ENCODE results near the gene GNA15. TPM values are rescaled to one million over a fixed set of nuclear protein-coding genes. Genes with fewer than 3 reads are reported as not detected.
"Not testable (repeated sequence)": the region's sequence is repeated elsewhere in the genome, so short reads cannot be mapped to it uniquely, and the experiment has no call there.

Gene GNA15
- total RNA-seq, 4 donors from 2014 or later = 1.2 to 7.2 (median 2.9) TPM

DNA sequence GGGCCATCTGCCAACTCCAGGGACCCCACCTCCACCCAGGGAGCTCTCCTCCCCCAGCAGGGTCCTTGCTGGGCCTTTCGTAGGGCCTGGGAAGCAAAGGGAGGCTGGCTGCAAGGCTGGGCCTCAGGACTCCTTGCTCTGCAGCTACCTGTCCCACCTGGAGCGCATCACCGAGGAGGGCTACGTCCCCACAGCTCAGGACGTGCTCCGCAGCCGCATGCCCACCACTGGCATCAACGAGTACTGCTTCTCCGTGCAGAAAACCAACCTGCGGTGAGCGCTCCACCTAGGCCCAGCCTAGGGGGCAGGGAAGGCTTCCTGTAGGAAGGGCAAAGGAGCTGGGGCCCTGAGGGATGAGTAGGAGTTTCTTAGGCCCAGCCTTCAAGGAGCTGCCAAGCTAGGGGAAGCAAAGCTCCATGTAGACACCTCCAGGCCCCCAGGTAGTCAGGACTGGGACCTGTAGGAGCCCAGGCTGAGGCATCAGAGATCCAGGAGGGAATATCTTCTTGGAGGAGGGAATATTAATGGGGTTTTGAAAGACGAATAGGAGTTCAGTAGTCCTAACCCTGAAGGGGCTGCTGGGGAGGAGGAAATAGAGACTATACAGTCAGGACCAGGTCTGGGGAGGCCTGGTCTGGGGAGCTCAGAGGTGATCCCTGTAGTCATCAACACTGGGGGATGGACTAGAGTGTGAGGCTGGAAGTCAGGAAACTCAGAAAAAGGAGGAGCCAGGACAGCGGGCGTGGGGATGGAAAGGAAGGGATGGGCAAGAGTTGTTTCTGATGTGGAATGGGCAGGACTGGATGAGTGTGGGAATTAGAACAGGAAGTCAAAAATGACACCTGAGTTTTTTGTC is 16.0 kb downstream of the GNA15 start:
- Histone ChIP-seq H3K27me3 (no peaks in the 10 kb centered on the region), H3K4me1 (no peaks in the 10 kb centered on the region), H3K36me3 (no peaks in the 10 kb centered on the region), H3K4me3 (no peak overlapping the region), H3K9me3 (no peaks in the 10 kb centered on the region), H3K27ac (no peak overlapping the region)
- DNase-seq = no peak
- intact Hi-C loops (cut with DNase I; ENCODE audit: low total_unique reads) = no loop called here
- TF ChIP-seq, protein P1, sequence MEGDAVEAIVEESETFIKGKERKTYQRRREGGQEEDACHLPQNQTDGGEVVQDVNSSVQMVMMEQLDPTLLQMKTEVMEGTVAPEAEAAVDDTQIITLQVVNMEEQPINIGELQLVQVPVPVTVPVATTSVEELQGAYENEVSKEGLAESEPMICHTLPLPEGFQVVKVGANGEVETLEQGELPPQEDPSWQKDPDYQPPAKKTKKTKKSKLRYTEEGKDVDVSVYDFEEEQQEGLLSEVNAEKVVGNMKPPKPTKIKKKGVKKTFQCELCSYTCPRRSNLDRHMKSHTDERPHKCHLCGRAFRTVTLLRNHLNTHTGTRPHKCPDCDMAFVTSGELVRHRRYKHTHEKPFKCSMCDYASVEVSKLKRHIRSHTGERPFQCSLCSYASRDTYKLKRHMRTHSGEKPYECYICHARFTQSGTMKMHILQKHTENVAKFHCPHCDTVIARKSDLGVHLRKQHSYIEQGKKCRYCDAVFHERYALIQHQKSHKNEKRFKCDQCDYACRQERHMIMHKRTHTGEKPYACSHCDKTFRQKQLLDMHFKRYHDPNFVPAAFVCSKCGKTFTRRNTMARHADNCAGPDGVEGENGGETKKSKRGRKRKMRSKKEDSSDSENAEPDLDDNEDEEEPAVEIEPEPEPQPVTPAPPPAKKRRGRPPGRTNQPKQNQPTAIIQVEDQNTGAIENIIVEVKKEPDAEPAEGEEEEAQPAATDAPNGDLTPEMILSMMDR (IDR thresholded peaks at IDR 0.05) = no peak
- no peak for TF ChIP-seq POLR2A (IDR thresholded peaks at IDR 0.05)

DNA sequence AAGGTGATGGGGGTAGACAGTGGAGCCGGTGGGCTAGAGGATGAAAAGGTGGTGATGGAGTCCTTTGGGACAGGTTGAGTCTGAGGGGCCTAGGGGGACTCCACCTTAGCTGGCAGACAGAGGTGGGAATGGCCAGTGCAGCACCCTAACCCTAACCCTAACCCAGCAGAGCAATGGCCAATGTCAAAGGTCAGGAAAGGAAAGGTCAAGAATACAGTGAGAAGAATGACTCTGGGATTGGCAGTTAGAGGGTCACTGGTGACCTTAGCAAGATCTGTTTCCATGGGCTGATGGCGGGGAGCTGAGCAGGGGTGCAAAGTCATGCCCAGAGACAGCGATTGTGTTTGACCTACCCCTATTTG is 16.6 kb downstream of the GNA15 start:
- no peak for DNase-seq
- H3K36me3 ChIP-seq = no peaks in the 10 kb centered on the region
- H3K27me3 ChIP-seq = no peaks in the 10 kb centered on the region
- intact Hi-C loops (cut with DNase I; ENCODE audit: low total_unique reads) = no loop called here
- H3K9me3 ChIP-seq = no peaks in the 10 kb centered on the region
- H3K4me1 ChIP-seq = no peaks in the 10 kb centered on the region
- TF ChIP-seq, protein P1 (IDR thresholded peaks at IDR 0.05) = no peak
- no peak for TF ChIP-seq POLR2A (IDR thresholded peaks at IDR 0.05)
- H3K4me3 ChIP-seq = no peak overlapping the region
- no peak overlapping the region for H3K27ac ChIP-seq

DNA sequence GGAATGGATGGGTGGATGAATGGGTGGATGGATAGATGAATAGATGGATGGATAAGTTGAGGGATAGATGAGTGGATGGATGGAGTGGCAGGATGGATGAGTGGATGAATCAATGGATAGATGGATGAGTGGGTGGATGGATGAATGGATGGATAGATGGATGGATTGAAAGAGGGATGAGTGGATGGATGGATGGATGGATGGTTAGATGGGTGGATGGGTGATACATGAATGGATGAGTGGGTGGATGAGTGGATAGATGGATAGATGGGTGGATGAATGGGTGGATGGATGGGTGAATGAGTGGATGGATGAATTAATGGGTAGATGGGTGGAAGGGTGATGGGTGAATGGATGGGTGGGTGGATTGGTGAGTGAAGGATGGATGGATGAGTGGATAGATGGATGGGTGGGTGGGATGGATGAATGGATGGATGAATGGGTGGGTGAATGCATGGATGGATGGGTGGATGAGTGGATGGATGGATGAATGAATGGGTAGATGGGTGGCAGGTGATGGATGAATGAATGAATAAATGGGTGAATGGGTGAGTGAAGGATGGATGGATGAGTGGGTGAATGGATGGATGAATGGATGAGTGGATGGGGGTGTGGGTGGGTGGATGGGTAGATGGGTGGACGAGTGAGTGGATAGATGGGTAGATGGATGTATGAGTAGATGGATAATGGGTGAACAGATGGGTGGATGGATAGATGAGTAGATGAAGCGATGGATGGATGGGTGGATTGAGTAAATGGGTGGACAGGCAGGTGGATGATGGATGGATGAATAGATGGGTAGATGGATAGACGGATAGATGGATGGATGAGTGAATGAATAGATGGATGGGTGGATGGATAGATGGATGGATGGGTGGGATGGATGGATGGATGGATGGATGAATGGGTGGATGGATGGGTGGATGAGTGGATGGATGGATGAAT is 17.7 kb downstream of the GNA15 start:
- Histone ChIP-seq H3K27ac (no peak overlapping the region), H3K9me3 (no peaks in the 10 kb centered on the region), H3K27me3 (no peaks in the 10 kb centered on the region), H3K4me3 (no peak overlapping the region), H3K36me3 (no peaks in the 10 kb centered on the region), H3K4me1 (no peaks in the 10 kb centered on the region)
- TF ChIP-seq POLR2A (IDR thresholded peaks at IDR 0.05) = no peak
- TF ChIP-seq, protein P1 (IDR thresholded peaks at IDR 0.05) = no peak
- intact Hi-C loops (cut with DNase I; ENCODE audit: low total_unique reads) = no loop called here
- DNase-seq = no peak

DNA sequence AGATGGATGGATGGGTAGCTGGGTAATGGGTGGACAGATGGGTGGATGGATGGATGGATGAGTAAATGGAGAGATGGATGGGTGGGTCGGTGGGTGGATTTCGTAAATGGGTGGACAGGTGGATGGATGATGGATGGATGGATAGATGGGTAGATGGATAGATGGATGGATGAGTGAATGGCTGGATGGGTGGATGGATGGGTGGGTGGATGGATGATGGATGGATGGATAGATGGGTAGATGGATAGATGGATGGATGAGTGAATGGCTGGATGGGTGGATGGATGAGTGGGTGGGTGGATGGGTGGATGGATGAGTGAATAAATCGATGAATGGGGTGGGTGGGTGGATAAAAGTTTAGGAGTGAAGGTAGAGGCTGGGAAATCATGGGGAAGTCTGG is 18.6 kb downstream of the GNA15 start:
- H3K4me1 ChIP-seq; H3K4me3 ChIP-seq; H3K27me3 ChIP-seq; DNase-seq; H3K9me3 ChIP-seq; H3K36me3 ChIP-seq; intact Hi-C loops (cut with DNase I; ENCODE audit: low total_unique reads): not testable (repeated sequence)
- H3K27ac ChIP-seq = peak overlapping the region in 1 of 2 donors; percentile 52

DNA sequence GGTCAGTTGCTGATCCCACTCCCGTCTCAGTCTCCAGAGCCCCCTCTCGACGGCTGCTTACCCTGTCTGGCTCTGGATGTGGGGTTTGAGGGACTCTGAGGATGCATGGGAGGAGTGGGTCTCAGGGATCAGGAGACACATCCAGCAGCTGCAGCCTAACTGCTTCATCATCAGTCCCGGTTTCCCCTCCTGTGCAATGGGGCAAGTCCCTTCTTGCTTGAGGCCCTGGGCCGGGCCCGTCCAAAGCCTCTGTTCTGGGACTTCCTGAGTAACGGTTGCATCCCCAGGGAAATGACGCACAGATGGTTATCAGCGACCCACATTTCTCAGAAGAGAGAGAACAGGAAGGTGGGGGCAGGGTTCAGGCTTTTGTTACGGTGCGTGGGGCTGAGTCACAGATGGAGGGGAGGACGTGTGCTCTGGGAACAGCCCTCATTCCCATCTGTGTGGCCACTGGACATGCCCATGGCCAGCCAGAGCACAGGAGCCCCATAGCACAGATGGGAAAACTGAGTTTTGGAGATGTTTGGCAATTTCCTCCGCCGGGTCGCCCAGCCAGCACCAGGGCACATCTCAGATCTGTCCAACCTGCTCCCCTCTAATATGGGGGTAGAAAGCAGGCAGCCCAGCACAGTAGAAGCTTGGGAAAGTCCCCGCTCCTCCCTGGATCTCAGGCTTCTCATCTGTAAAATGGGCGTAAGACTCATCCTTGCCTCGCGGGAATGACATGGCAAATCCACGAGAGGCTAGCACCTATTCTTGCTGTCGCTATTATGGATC is 19.3 kb downstream of the GNA15 start:
- no peak overlapping the region for H3K4me3 ChIP-seq
- H3K27ac ChIP-seq = peak overlapping the region in 1 of 2 donors; percentile 52
- intact Hi-C loops (cut with DNase I; ENCODE audit: low total_unique reads) = no loop called here
- peak; percentile 72 to 87 for DNase-seq
- H3K27me3 ChIP-seq = no peaks in the 10 kb centered on the region
- H3K36me3 ChIP-seq = no peaks in the 10 kb centered on the region
- H3K9me3 ChIP-seq = no peaks in the 10 kb centered on the region
- TF ChIP-seq, protein P1 (IDR thresholded peaks at IDR 0.05) = no peak
- TF ChIP-seq POLR2A (IDR thresholded peaks at IDR 0.05) = no peak
- H3K4me1 ChIP-seq = no peaks in the 10 kb centered on the region
